Stimulated activated naive CD8-positive, alpha-beta T cell treated with anti-CD3 and anti-CD28 coated beads, Interleukin-15, Interleukin-2, amounts not matched to agents 100 ng/mL and 50 ng/mL, for 24 hours (primary cell): ENCODE data around the gene NDN.

Source experiments
- H3K27ac Mint-ChIP-seq: one replicate; pipeline ENCODE4 v1.8.0; 2021; ENCODE audit warnings: mild to moderate bottlenecking, mixed read lengths
- H3K27me3 Mint-ChIP-seq: one replicate; pipeline ENCODE4 v1.8.0; 2021; ENCODE audit warnings: mixed read lengths
- H3K36me3 Mint-ChIP-seq: one replicate; pipeline ENCODE4 v1.8.0; 2021; ENCODE audit warnings: low read depth, mixed read lengths
- H3K4me1 Mint-ChIP-seq: one replicate; pipeline ENCODE4 v1.8.0; 2021; ENCODE audit warnings: low read depth, mixed read lengths
- H3K4me3 Mint-ChIP-seq: one replicate; pipeline ENCODE4 v1.8.0; 2021; ENCODE audit warnings: mild to moderate bottlenecking, mixed read lengths
- H3K9me3 Mint-ChIP-seq: one replicate; pipeline ENCODE4 v1.8.0; 2021; ENCODE audit warnings: mixed read lengths

NDN gene

GRCh38 chr15:23647421-23648370 lies 39.4 kb downstream of the NDN start, which contains the start of gene MAGEL2:
Gene MAGEL2, minus strand, starts transcription at chr15:23647867. Its CDS starts 125 bp downstream, at chr15:23647742.
- Mint-ChIP-seq H3K27me3 (peaks cover 6% of the 10 kb centered on the region), H3K9me3 (no peaks in the 10 kb centered on the region), H3K4me3 (no peak within 1 kb of the TSS), H3K36me3 (no peaks in the 10 kb centered on the region), H3K4me1 (no peaks in the 10 kb centered on the region), H3K27ac (no peak within 1 kb of the TSS)

GRCh38 chr15:23647001-23647295 lies 40.2 kb downstream of the NDN start:
- no peak overlapping the region for H3K4me3 Mint-ChIP-seq
- peaks cover 6% of the 10 kb centered on the region for H3K27me3 Mint-ChIP-seq
- H3K9me3 Mint-ChIP-seq, result no peaks in the 10 kb centered on the region
- H3K4me1 Mint-ChIP-seq, result no peaks in the 10 kb centered on the region
- H3K36me3 Mint-ChIP-seq, result no peaks in the 10 kb centered on the region
- no peak overlapping the region for H3K27ac Mint-ChIP-seq

GRCh38 chr15:23646165-23647000 lies 40.7 kb downstream of the NDN start:
- H3K27ac Mint-ChIP-seq, result no peak overlapping the region

GRCh38 chr15:23645371-23646164 lies 41.5 kb downstream of the NDN start:
- Mint-ChIP-seq H3K27ac (no peak overlapping the region), H3K27me3 (peaks cover 6% of the 10 kb centered on the region), H3K36me3 (no peaks in the 10 kb centered on the region), H3K9me3 (no peaks in the 10 kb centered on the region), H3K4me1 (no peaks in the 10 kb centered on the region), H3K4me3 (no peak overlapping the region)

More at GRCh38 chr15:23646165-23647000, 40.7 kb downstream of the NDN start:
- Mint-ChIP-seq H3K9me3 (no peaks in the 10 kb centered on the region), H3K4me3 (no peak overlapping the region), H3K27me3 (peaks cover 6% of the 10 kb centered on the region), H3K36me3 (no peaks in the 10 kb centered on the region), H3K4me1 (no peaks in the 10 kb centered on the region)

GRCh38 chr15:23644829-23645228 lies 42.3 kb downstream of the NDN start:
- Mint-ChIP-seq H3K27ac (no peak overlapping the region), H3K4me3 (no peak overlapping the region), H3K9me3 (no peaks in the 10 kb centered on the region), H3K27me3 (peaks cover 6% of the 10 kb centered on the region), H3K4me1 (no peaks in the 10 kb centered on the region), H3K36me3 (no peaks in the 10 kb centered on the region)

- H3K9me3 Mint-ChIP-seq, result no peaks in the 10 kb centered on the region
- no peaks in the 10 kb centered on the region for H3K27me3 Mint-ChIP-seq
- no peaks in the 10 kb centered on the region for H3K4me1 Mint-ChIP-seq
- H3K36me3 Mint-ChIP-seq, result no peaks in the 10 kb centered on the region
- H3K4me3 Mint-ChIP-seq, result no peak overlapping the region
- H3K27ac Mint-ChIP-seq, result no peak overlapping the region
These were observed 44.6 kb downstream of the NDN start for GRCh38 chr15:23642413-23643044.
